Mucosa of descending colon (tissue), 3 donors: ENCODE data around the gene PRSS56. TPM values are rescaled to one million over a fixed set of nuclear protein-coding genes. Genes with fewer than 3 reads are reported as not detected.
A peak's percentile ranks its signal among the peaks of the same experiment; 100 is the strongest.

ENCODE experiments used
- ATAC-seq: fragments of 200-7000 bp; cut with Tn5 transposase; one replicate; pipeline ENCODE4 v1.9.1; 2020; ENCODE audit warnings: mild to moderate bottlenecking, moderate library complexity
- DNase-seq, 3 donors: peaks; one replicate each; pipeline ENCODE4 v3.0.0-alpha.2; 2020
- H3K36me3 ChIP-seq: fragments of 200-600 bp; one replicate; pipeline ENCODE4 v1.8.0; 2021; ENCODE audit warnings: low read depth, mild to moderate bottlenecking
- H3K4me1 ChIP-seq: fragments of 200-600 bp; one replicate; pipeline ENCODE4 v1.8.0; 2021; ENCODE audit warnings: low read depth, mild to moderate bottlenecking
- H3K4me3 ChIP-seq: fragments of 200-600 bp; one replicate; pipeline ENCODE4 v1.8.0; 2021; ENCODE audit warnings: mild to moderate bottlenecking
- H3K9me3 ChIP-seq: fragments of 200-600 bp; one replicate; pipeline ENCODE4 v1.8.0; 2021; ENCODE audit warnings: mild to moderate bottlenecking
- intact Hi-C, 2 donors: fragments of 100-400 bp; cut with DNase I in 1 of 2; cut with micrococcal nuclease in 1 of 2; formaldehyde crosslinking; loops; one replicate each; pipeline versions ENCODE4 v1.11.0 to v1.11.1; 2022; cut with DNase I, micrococcal nuclease
- total RNA-seq, 3 donors: library from RNA; stranded (reverse); fragmentation: NEBNext Ultra II Directional in 2 of 3; extraction: Animal tissue kit (Norgen Biotek cat#: 25700) in 2 of 3; gene quantifications; one replicate each; pipeline versions ENCODE4 v1.2.1 to v1.2.4, GENCODE V29; 2021 to 2023
- TF ChIP-seq, protein P1 (sequence below): fragments of 200-600 bp; IDR thresholded peaks from one replicate; pipeline ENCODE4 v1.8.0; 2022; ENCODE audit warnings: antibody characterized with exemption, mild to moderate bottlenecking
- donor health status: DM: no; HTN: no; CAD: no; lungs with moderate emphysema.
- donor health status: DM: no; HTN: no; CAD: no.
- donor health status: DM: no; HTN: yes; CAD: no.

Gene PRSS56
- total RNA-seq, 3 donors from 2014 or later: not detected

- intact Hi-C loops: no loop called here
- no peak for ATAC-seq
- no peak overlapping the region for H3K4me3 ChIP-seq
- peaks cover 5% of the 10 kb centered on the region for H3K4me1 ChIP-seq
- TF ChIP-seq, protein P1, sequence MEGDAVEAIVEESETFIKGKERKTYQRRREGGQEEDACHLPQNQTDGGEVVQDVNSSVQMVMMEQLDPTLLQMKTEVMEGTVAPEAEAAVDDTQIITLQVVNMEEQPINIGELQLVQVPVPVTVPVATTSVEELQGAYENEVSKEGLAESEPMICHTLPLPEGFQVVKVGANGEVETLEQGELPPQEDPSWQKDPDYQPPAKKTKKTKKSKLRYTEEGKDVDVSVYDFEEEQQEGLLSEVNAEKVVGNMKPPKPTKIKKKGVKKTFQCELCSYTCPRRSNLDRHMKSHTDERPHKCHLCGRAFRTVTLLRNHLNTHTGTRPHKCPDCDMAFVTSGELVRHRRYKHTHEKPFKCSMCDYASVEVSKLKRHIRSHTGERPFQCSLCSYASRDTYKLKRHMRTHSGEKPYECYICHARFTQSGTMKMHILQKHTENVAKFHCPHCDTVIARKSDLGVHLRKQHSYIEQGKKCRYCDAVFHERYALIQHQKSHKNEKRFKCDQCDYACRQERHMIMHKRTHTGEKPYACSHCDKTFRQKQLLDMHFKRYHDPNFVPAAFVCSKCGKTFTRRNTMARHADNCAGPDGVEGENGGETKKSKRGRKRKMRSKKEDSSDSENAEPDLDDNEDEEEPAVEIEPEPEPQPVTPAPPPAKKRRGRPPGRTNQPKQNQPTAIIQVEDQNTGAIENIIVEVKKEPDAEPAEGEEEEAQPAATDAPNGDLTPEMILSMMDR: no peak
- H3K9me3 ChIP-seq: no peaks in the 10 kb centered on the region
- no peaks in the 10 kb centered on the region for H3K36me3 ChIP-seq
- peak in 2 of 3 donors; percentile 12 to 36 for DNase-seq
Measured at GRCh38 chr2:232482301-232483238, 37.6 kb upstream of the PRSS56 start.

DNA sequence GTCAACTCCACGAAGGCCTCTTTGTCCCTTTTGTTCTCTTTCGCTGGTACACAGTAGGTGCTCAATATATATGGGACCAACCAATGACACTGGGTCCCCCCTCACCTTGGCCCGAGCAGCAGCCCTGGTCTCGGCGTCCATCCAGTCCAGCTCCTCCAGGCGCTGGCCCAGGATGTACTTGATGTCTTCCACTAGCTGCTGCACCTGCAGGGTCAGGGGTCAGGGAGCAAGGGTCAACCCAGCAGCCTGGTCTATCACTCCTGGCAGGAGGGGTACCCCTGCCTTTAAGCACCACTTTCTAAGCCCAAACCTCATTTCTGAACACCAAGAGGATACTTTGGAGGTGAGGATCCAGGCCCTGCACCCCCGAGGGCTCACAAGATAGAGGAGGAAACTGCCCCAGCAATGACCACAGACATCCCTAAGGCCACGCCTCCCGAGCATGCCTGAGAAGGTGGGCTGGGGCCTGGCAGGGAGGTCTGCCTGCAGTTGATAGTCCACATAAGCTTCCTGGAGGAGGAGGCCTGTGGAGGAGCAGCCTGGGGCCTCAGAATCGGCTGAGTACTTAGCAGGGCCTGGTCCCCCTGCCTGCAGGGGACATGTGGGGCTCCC lies 36.8 kb upstream of the PRSS56 start:
- Histone ChIP-seq H3K4me1 (peaks cover 5% of the 10 kb centered on the region), H3K36me3 (no peaks in the 10 kb centered on the region), H3K4me3 (no peak overlapping the region), H3K9me3 (no peaks in the 10 kb centered on the region)
- TF ChIP-seq, protein P1: no peak
- ATAC-seq (no peak), DNase-seq (peak in 1 of 3 donors; percentile 5)
- intact Hi-C loops: no loop called here

DNA sequence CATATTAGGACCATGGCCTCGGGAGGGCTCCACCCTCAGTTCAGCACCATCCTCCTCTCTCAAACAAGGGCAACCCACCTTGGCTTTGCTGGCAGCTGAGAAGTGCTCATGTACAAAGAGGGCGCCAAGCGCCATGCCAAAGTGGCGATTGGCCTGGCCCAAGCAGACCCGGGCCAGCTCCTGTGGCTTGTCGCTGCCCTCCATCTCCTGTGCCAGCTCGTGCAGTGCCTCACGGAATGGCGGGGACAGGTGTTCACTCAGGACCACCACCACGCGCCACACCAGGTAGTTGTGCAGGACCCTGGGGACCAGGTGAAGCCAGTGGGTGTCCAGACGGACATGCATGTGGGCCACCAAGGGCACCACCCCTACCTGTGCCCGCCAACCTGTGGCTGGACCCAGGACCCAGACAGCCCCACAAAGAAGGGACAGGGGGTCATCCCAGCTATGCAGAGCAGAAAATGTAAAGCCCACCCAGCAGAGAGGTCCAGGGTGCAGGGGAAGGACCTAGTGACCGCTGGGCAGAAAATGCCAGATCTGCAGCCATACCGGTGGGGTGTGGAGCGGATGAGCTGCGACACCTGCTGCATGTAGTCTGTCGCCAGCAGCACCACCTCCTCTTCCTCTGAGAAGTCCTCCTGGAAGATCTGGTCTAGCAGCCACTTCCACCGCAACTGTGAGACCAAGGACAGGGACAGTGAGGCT lies 36.1 kb upstream of the PRSS56 start:
- intact Hi-C loops: no loop called here
- DNase-seq: peak in 2 of 3 donors; percentile 3 to 36
- ATAC-seq: no peak
- Histone ChIP-seq H3K9me3 (no peaks in the 10 kb centered on the region), H3K4me3 (no peak overlapping the region), H3K36me3 (no peaks in the 10 kb centered on the region), H3K4me1 (peaks cover 5% of the 10 kb centered on the region)
- TF ChIP-seq, protein P1: no peak

- intact Hi-C loops: no loop called here
- ATAC-seq: no peak
- peak in 1 of 3 donors; percentile 13 for DNase-seq
- Histone ChIP-seq H3K4me1 (peaks cover 5% of the 10 kb centered on the region), H3K4me3 (no peak overlapping the region), H3K9me3 (no peaks in the 10 kb centered on the region), H3K36me3 (no peaks in the 10 kb centered on the region)
- TF ChIP-seq, protein P1: no peak
Measured at GRCh38 chr2:232484628-232485347, 35.4 kb upstream of the PRSS56 start.

GRCh38 chr2:232485348-232485756 lies 34.8 kb upstream of the PRSS56 start:
- Histone ChIP-seq H3K36me3 (no peaks in the 10 kb centered on the region), H3K9me3 (no peaks in the 10 kb centered on the region), H3K4me1 (peaks cover 5% of the 10 kb centered on the region), H3K4me3 (no peak overlapping the region)
- ATAC-seq (no peak), DNase-seq (peak in 1 of 3 donors; percentile 4)
- TF ChIP-seq, protein P1: no peak
- intact Hi-C loops: no loop called here
